HG03565 (cell line): ENCODE measurements around the gene PRKCZ.
"Not testable (repeated sequence)": the region's sequence is repeated elsewhere in the genome, so short reads cannot be mapped to it uniquely, and the experiment has no call there.

ENCODE experiments used
- ATAC-seq: cut with Tn5 transposase; IDR thresholded peaks from one replicate; pipeline ENCODE4 v1.9.1; 2021; ENCODE audit warnings: mild to moderate bottlenecking, moderate library complexity; ENCODE audit not compliant: unreplicated experiment

The PRKCZ gene

GRCh38 chr1:2081326-2081885 lies 31.2 kb downstream of the PRKCZ start:
- ATAC-seq, result no peak

GRCh38 chr1:2082064-2082463 lies 31.9 kb downstream of the PRKCZ start:
- ATAC-seq, result no peak

- no peak for ATAC-seq
These were observed 33.5 kb downstream of the PRKCZ start for GRCh38 chr1:2083666-2084065.

- ATAC-seq, result no peak
These were observed 34.1 kb downstream of the PRKCZ start for GRCh38 chr1:2084306-2084705.

GRCh38 chr1:2085080-2085479 lies 34.9 kb downstream of the PRKCZ start:
- no peak for ATAC-seq

GRCh38 chr1:2086446-2087078 lies 36.4 kb downstream of the PRKCZ start:
- no peak for ATAC-seq

- ATAC-seq, result no peak
These were observed 37.6 kb downstream of the PRKCZ start for GRCh38 chr1:2087766-2088165.

- no peak for ATAC-seq
These were observed 38.2 kb downstream of the PRKCZ start for GRCh38 chr1:2088458-2088857.

GRCh38 chr1:2089051-2089450 lies 38.8 kb downstream of the PRKCZ start:
- no peak for ATAC-seq

GRCh38 chr1:2090216-2090890 lies 40.1 kb downstream of the PRKCZ start:
- no peak for ATAC-seq

GRCh38 chr1:2091611-2092604 lies 41.7 kb downstream of the PRKCZ start:
- no peak for ATAC-seq

- no peak for ATAC-seq
These were observed 42.8 kb downstream of the PRKCZ start for GRCh38 chr1:2093055-2093454.

GRCh38 chr1:2093636-2094035 lies 43.4 kb downstream of the PRKCZ start:
- no peak for ATAC-seq

GRCh38 chr1:2094269-2095158 lies 44.3 kb downstream of the PRKCZ start:
- not testable (repeated sequence) for ATAC-seq

GRCh38 chr1:2095394-2095793 lies 45.2 kb downstream of the PRKCZ start:
- no peak for ATAC-seq

GRCh38 chr1:2095981-2096736 lies 45.9 kb downstream of the PRKCZ start:
- ATAC-seq, result no peak

GRCh38 chr1:2097386-2098300 lies 47.4 kb downstream of the PRKCZ start:
- ATAC-seq, result no peak

- no peak for ATAC-seq
These were observed 48.1 kb downstream of the PRKCZ start for GRCh38 chr1:2098301-2098698.
